Fibroblast of the aortic adventitia (primary cell): ENCODE results near the gene CELF4. TPM values are rescaled to one million over a fixed set of nuclear protein-coding genes. Genes with fewer than 3 reads are reported as not detected.

Experiments
- DNase-seq: peaks from one replicate; pipeline ENCODE4 v3.0.0-alpha.2; 2010; ENCODE audit warnings: low read depth
- H3K4me3 ChIP-seq: 2 replicates; pipeline ENCODE4 v1.5.1; 2011; ENCODE audit warnings: low read depth, mild to moderate bottlenecking, control low read depth, low read length, moderate library complexity
- CTCF ChIP-seq: IDR thresholded peaks from 2 replicates; pipeline ENCODE4 v1.5.1; 2011; ENCODE audit warnings: mild to moderate bottlenecking, low read length, control low read depth, inconsistent platforms; ENCODE audit not compliant: insufficient read depth
- total RNA-seq: library from RNA; depleted of rRNA; stranded (reverse); fragments of >200 nt; gene quantifications from 2 replicates; pipeline ENCODE4 v1.2.3, GENCODE V29; 2012; ENCODE audit warnings: low replicate concordance

CELF4 gene
- total RNA-seq, 1 donor = not detected

DNA sequence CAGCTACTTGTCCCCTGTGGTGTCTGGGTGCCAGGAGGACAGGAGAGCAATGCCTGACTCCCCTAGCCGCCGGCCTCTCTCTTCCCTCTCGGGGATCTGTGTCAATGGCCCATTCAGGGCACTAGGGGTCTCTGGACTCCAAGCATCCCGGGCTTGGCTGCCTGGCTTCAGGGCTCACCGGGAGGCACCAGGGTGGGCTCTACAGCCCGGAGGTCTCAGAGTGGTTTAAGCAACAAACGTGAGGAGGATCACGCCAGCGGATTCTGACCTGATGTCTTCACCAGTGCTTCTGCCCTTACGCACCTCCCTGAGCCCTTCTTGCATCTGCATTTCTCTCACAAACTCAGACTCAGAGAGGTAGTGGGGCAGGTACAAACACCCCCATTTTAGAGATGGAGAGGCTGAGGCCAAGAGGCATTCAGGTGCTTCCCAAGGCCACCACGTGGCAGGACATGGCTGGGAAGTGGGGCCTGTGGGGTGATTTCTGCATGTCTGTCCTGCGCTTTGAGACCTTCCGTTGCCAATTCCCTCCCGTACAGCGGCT lies 243.0 kb downstream of the CELF4 start:
- no peak overlapping the region for H3K4me3 ChIP-seq
- TF ChIP-seq CTCF = peak; percentile 83
- DNase-seq = peak; percentile 30

DNA sequence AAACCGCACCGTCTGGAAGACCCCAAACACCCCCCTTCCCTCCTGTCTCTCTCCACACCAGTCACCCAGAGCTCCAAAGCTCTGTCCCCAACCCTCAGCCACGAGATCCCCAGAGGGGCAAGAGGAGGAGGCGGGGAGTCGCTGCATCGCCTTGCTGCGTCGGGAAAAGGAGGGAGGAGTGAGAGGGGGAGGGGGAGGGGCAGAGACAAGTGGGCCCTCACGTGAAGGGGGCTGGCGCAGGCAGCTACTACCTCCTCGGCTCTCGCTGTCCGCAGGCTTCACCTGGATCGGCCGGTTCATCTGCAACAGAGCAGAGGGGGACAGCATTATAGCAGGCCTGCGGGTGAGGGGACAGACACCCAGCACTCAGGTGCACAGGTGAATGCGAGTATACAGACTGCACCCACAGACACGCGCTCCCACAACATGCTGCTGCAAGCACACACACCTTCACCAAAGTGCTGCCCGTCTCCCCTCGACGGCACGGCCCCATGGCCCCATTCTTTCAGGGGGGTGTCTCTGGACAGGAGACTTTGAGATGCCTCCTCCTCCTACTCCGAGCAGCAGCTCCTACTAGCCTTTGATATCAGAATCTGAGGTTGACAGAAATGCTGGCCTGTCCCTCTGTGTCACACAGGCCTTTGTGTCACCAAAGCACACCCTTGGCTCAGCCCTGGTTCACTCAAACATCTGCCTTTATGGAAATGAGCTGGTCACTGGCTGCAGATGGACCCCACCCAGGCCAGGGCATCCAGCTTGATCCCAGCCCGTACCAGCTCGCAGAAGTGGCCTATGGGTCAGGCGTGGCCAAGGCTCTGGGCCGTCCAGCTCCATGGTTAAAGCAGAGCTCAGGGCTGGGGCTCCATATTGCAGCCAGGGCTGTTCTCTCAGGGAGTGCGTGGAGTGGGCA lies 243.8 kb downstream of the CELF4 start:
- no peak overlapping the region for H3K4me3 ChIP-seq
- DNase-seq = no peak
- TF ChIP-seq CTCF = no peak

DNA sequence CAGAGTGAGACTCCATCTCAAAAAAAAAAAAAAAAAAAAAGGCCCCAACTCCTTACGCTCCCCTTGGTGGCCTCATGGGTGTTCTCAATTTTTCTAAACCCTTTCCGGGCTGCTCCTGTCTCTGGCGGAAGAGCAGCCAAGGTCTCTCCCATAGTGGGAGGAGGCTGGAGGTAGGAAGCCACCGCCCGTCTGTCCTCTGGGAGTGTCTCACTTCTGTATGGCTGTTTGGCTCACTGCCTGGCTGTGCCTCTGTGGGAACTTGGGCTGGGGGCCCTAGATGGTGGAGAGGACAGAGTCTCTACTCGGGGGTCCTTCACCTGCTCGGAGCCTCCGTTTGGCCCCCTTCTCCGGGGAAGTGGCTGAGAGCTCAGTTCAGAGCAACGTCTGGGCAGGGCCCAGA lies 245.3 kb downstream of the CELF4 start:
- no peak overlapping the region for H3K4me3 ChIP-seq
- no peak for DNase-seq
- no peak for TF ChIP-seq CTCF

- H3K4me3 ChIP-seq = no peak overlapping the region
- no peak for DNase-seq
- TF ChIP-seq CTCF = no peak
Measured at GRCh38 chr18:37318360-37319355, 246.9 kb downstream of the CELF4 start.

DNA sequence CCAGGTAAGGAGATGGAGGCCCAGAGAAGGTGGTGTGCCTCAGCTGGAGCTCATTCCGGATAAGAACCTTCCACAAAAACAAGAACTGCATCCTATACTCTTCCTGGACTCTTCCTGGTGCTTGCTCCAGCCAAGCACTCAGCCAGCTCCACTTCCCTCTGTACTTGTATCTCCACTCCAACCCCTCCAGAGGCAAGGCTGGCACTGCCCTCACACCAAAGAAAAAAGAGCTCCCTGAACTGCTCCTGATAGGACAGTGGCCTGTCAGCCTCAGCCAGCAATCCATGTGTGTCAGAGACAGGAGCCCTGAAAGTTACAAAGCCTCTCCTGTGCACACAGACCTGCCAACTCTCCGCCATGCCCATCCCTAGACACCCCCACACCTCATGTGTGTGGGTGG lies 248.1 kb downstream of the CELF4 start:
- TF ChIP-seq CTCF = no peak
- no peak overlapping the region for H3K4me3 ChIP-seq
- DNase-seq = no peak

DNA sequence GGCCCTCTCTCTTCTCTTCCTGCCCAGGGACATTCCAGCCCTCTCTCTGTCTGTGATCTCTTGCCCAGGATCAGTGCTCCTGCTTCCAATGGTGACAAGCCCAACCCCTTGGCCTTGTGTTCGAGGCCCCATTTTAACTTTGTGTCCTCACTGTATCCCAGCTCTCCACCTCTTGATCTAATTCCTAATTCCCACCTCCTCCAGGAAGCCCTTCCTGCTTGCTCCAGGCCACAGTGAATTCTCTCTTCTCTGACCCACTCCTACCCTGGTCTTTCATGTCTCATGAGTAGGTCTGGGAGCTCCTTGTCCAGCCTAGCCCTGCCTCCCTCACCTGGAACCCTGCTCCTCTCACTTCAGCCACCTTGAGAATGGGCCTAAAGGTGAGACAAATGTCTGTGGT lies 249.1 kb downstream of the CELF4 start:
- no peak for DNase-seq
- no peak overlapping the region for H3K4me3 ChIP-seq
- TF ChIP-seq CTCF = no peak
